Body of pancreas (tissue), 4 donors: ENCODE measurements around the gene CYP19A1. TPM values are rescaled to one million over a fixed set of nuclear protein-coding genes. Genes with fewer than 3 reads are reported as not detected.
"Not testable (repeated sequence)": the region's sequence is repeated elsewhere in the genome, so short reads cannot be mapped to it uniquely, and the experiment has no call there.

Experiments
- ATAC-seq: fragments of 150-250 bp; one replicate; pipeline ENCODE4 v1.9.1; 2016
- DNase-seq, 4 donors: peaks; one replicate each; pipeline ENCODE4 v3.0.0-alpha.2; 2019
- H3K27ac ChIP-seq, 4 donors: fragments of 200-600 bp; sonication (generic); 1 replicate in 3 of 4; 2 replicates in 1 of 4; pipeline versions ENCODE4 v1.5.1 to v1.6.1; 2016 to 2019; ENCODE audit warnings: mild to moderate bottlenecking in 1 of 4, mixed read lengths in 1 of 4, moderate library complexity in 1 of 4
- H3K27me3 ChIP-seq, 2 donors: fragments of 200-600 bp; sonication (generic); one replicate each; pipeline ENCODE4 v1.6.0; 2016; ENCODE audit warnings: mild to moderate bottlenecking in 1 of 2
- H3K36me3 ChIP-seq, 2 donors: fragments of 200-600 bp; sonication (generic); replicated peaks in 1 of 2; 2 replicates each; pipeline ENCODE4 v1.5.1; 2016; ENCODE audit warnings: low read depth in 2 of 2; ENCODE audit not compliant: insufficient read depth in 1 of 2
- H3K4me1 ChIP-seq: fragments of 200-600 bp; sonication (generic); one replicate; pipeline ENCODE4 v1.6.0; 2016
- H3K4me3 ChIP-seq, 2 donors: fragments of 200-600 bp; sonication (generic); 1 replicate in 1 of 2; 2 replicates in 1 of 2; pipeline ENCODE4 v1.5.1; 2016 to 2019
- H3K9me3 ChIP-seq, 3 donors: fragments of 200-600 bp; sonication (generic); 1 replicate in 2 of 3; 2 replicates in 1 of 3; pipeline ENCODE4 v1.5.1; 2016
- CTCF ChIP-seq, 7 experiments: fragments of 450-650 bp in 4 of 7; fragments of 200-600 bp in 3 of 7; sonication (generic) in 3 of 7; IDR thresholded peaks; one replicate each; pipeline ENCODE4 v1.5.1; 2016 to 2019; ENCODE audit warnings: antibody characterized with exemption in 7 of 7
- POLR2A ChIP-seq, 3 donors: fragments of 450-650 bp; IDR thresholded peaks; one replicate each; pipeline ENCODE4 v1.6.1; 2016; ENCODE audit warnings: antibody characterized with exemption in 3 of 3, mild to moderate bottlenecking in 2 of 3
- WGBS, 2 donors: methylation state at CpG; one replicate each; pipeline ENCODE4 v1.1.5; 2017; 5-methylcytosine and 5-hydroxymethylcytosine counted together
- intact Hi-C: fragments of 100-400 bp; cut with DNase I; formaldehyde crosslinking; loops from one replicate; pipeline ENCODE4 v1.15.1; 2023
- total RNA-seq, 2 donors: library from RNA; depleted of rRNA; stranded (reverse); fragments of >200 nt; gene quantifications; one replicate each; pipeline ENCODE4 v1.1.0, GENCODE V29; 2016

The CYP19A1 gene
- total RNA-seq, 2 donors from 2014 or later: 0.26 TPM; not detected in 1

- no peak for DNase-seq
These were observed 73.3 kb downstream of the CYP19A1 start for GRCh38 chr15:51265037-51265555.

GRCh38 chr15:51263726-51264125 lies 74.7 kb downstream of the CYP19A1 start:
- H3K4me3 ChIP-seq: no peak overlapping the region
- DNase-seq: no peak
- H3K36me3 ChIP-seq: no peaks in the 10 kb centered on the region
- no peaks in the 10 kb centered on the region for H3K27me3 ChIP-seq
- H3K27ac ChIP-seq: no peak overlapping the region
- no peak for ATAC-seq
- no peak for TF ChIP-seq CTCF (IDR thresholded peaks at IDR 0.05)
- TF ChIP-seq POLR2A (IDR thresholded peaks at IDR 0.05): no peak
- peaks cover 9% of the 10 kb centered on the region for H3K4me1 ChIP-seq
- intact Hi-C loops: no loop called here
- H3K9me3 ChIP-seq: no peaks in the 10 kb centered on the region

More at GRCh38 chr15:51265037-51265555, 73.3 kb downstream of the CYP19A1 start:
- TF ChIP-seq CTCF (IDR thresholded peaks at IDR 0.05) (no peak), POLR2A (IDR thresholded peaks at IDR 0.05) (no peak)
- no peak for ATAC-seq
- Histone ChIP-seq H3K27ac (no peak overlapping the region), H3K4me3 (no peak overlapping the region), H3K4me1 (peaks cover 9% of the 10 kb centered on the region), H3K9me3 (no peaks in the 10 kb centered on the region), H3K36me3 (no peaks in the 10 kb centered on the region), H3K27me3 (no peaks in the 10 kb centered on the region)
- intact Hi-C loops: no loop called here
- 87 to 93% methylated on average over 5 of the region's 5 CpGs for WGBS, 2 donors

- peaks cover 11% of the 10 kb centered on the region for H3K4me1 ChIP-seq
- 81 to 85% methylated on average over 3 of the region's 3 CpGs for WGBS, 2 donors
- intact Hi-C loops: no loop called here
- ATAC-seq (no peak), DNase-seq (no peak)
- H3K9me3 ChIP-seq: no peaks in the 10 kb centered on the region
- H3K4me3 ChIP-seq: no peak overlapping the region
- H3K27me3 ChIP-seq: no peaks in the 10 kb centered on the region
- TF ChIP-seq CTCF (IDR thresholded peaks at IDR 0.05): no peak
- TF ChIP-seq POLR2A (IDR thresholded peaks at IDR 0.05): no peak
- no peak overlapping the region for H3K27ac ChIP-seq
- H3K36me3 ChIP-seq: no peaks in the 10 kb centered on the region
These were observed 75.3 kb downstream of the CYP19A1 start for GRCh38 chr15:51263116-51263515.

- no peaks in the 10 kb centered on the region for H3K36me3 ChIP-seq
- H3K4me3 ChIP-seq: no peak overlapping the region
- no peaks in the 10 kb centered on the region for H3K9me3 ChIP-seq
- TF ChIP-seq POLR2A (IDR thresholded peaks at IDR 0.05) (no peak), CTCF (IDR thresholded peaks at IDR 0.05) (no peak)
- WGBS, 2 donors: 50 to 91% methylated on average over 2 of the region's 2 CpGs
- intact Hi-C loops: no loop called here
- peaks cover 11% of the 10 kb centered on the region for H3K4me1 ChIP-seq
- ATAC-seq (no peak), DNase-seq (no peak)
- no peak overlapping the region for H3K27ac ChIP-seq
- no peaks in the 10 kb centered on the region for H3K27me3 ChIP-seq
These were observed 75.9 kb downstream of the CYP19A1 start for GRCh38 chr15:51262463-51262862.

- WGBS, 2 donors: 79 to 83% methylated on average over 7 of the region's 7 CpGs
- intact Hi-C loops, ATAC-seq, H3K4me3 ChIP-seq, H3K27ac ChIP-seq, H3K27me3 ChIP-seq, H3K9me3 ChIP-seq, DNase-seq, H3K36me3 ChIP-seq: not testable (repeated sequence)
- H3K4me1 ChIP-seq: peaks cover 14% of the 10 kb centered on the region
These were observed 77.3 kb downstream of the CYP19A1 start for GRCh38 chr15:51261113-51261512.
